Psoas muscle (tissue), 8 donors: ENCODE results near the gene TNIK. TPM values are rescaled to one million over a fixed set of nuclear protein-coding genes. Genes with fewer than 3 reads are reported as not detected.
A peak's percentile ranks its signal among the peaks of the same experiment; 100 is the strongest.

Source experiments
- ATAC-seq, 4 donors: fragments of 200-7000 bp; cut with Tn5 transposase; one replicate each; pipeline ENCODE4 v1.9.1; 2020; ENCODE audit warnings: moderate library complexity in 3 of 4, mild to moderate bottlenecking in 2 of 4
- DNase-seq, 2 donors: peaks; one replicate each; pipeline ENCODE4 v3.0.0-alpha.2; 2020
- H3K27ac ChIP-seq: fragments of 200-600 bp; one replicate; pipeline ENCODE4 v1.8.0; 2022
- H3K27me3 ChIP-seq, 3 donors: fragments of 200-600 bp in 1 of 3; one replicate each; pipeline versions ENCODE4 v1.6.1 to v1.8.0; 2013 to 2022; ENCODE audit warnings: low read length in 2 of 3, mild to moderate bottlenecking in 2 of 3, moderate library complexity in 1 of 3; ENCODE audit not compliant: insufficient read depth in 3 of 3
- H3K36me3 ChIP-seq, 2 donors: fragments of 200-600 bp in 1 of 2; one replicate each; pipeline versions ENCODE4 v1.6.1 to v1.8.0; 2013 to 2022; ENCODE audit warnings: low read depth in 1 of 2, mild to moderate bottlenecking in 1 of 2, moderate library complexity in 1 of 2; ENCODE audit not compliant: insufficient read depth in 1 of 2
- H3K4me1 ChIP-seq: fragments of 200-600 bp; one replicate; pipeline ENCODE4 v1.8.0; 2022
- H3K4me3 ChIP-seq: fragments of 200-600 bp; one replicate; pipeline ENCODE4 v1.8.0; 2022; ENCODE audit warnings: mild to moderate bottlenecking
- H3K9me3 ChIP-seq: fragments of 200-600 bp; one replicate; pipeline ENCODE4 v1.8.0; 2022
- CTCF ChIP-seq: fragments of 200-600 bp; IDR thresholded peaks from one replicate; pipeline ENCODE4 v1.8.0; 2022; ENCODE audit warnings: antibody characterized with exemption
- WGBS, 3 donors: extraction: QIAGEN DNeasy Blood & Tissue Kit; methylation state at CpG; one replicate each; pipeline versions ENCODE4 v1.1.6 to v1.1.7; 2013; 5-methylcytosine and 5-hydroxymethylcytosine counted together
- intact Hi-C, 2 donors: fragments of 100-400 bp; cut with DNase I; formaldehyde crosslinking; loops; one replicate each; pipeline versions ENCODE4 v1.11.0 to v1.14.2; 2022
- polyA plus RNA-seq, 3 donors: library from polyadenylated mRNA; stranded (reverse); fragments of 200-250 nt; gene quantifications; one replicate each; pipeline ENCODE4 v1.2.3, GENCODE V29; 2013
- total RNA-seq, 4 donors: library from RNA; stranded (reverse); fragmentation: NEBNext Ultra II Directional in 2 of 4; extraction: Animal tissue kit (Norgen Biotek cat#: 25700) in 2 of 4; gene quantifications; one replicate each; pipeline versions ENCODE4 v1.2.1 to v1.2.4, GENCODE V29; 2021 to 2023
- donor health status: healthy with polysubstance abuse.
- donor health status: DM: no; HTN: no; CAD: no; lungs with moderate emphysema.
- donor health status: Bipolar disorder and iron deficiency.
- donor health status: healthy.
- donor health status: DM: yes; HTN: yes; CAD: no.
- donor health status: DM: no; HTN: no; CAD: no.
- donor health status: DM: no; HTN: no; CAD: no.
- donor health status: DM: yes; HTN: yes; CAD: no.

TNIK gene
- total and polyA plus RNA-seq, 7 donors, result 9.9 to 32.4 (median 12.5) TPM

GRCh38 chr3:171335559-171335958 lies 124.6 kb downstream of the TNIK start:
- Histone ChIP-seq H3K4me1 (peaks cover 39% of the 10 kb centered on the region), H3K27ac (peak overlapping the region; percentile 84), H3K27me3 (no peaks in the 10 kb centered on the region), H3K9me3 (no peaks in the 10 kb centered on the region), H3K36me3 (no peaks in the 10 kb centered on the region), H3K4me3 (no peak overlapping the region)
- no peak for DNase-seq
- 27 to 51% (median 34%) methylated on average over 3 of the region's 3 CpGs for WGBS, 3 donors
- no peak for ATAC-seq
- no peak for TF ChIP-seq CTCF
- intact Hi-C loops, result loop anchor here (5.0 to 10.0 kb wide), 3 partner anchors 47 to 151 kb away; no protein-coding TSS in a partner anchor

GRCh38 chr3:171334465-171334811 lies 125.8 kb downstream of the TNIK start:
- TF ChIP-seq CTCF, result no peak
- ATAC-seq (peak; percentile 92 to 97 (median 95)), DNase-seq (peak; percentile 57 to 84)
- Histone ChIP-seq H3K4me1 (peaks cover 46% of the 10 kb centered on the region), H3K4me3 (no peak overlapping the region), H3K9me3 (no peaks in the 10 kb centered on the region), H3K27me3 (no peaks in the 10 kb centered on the region), H3K27ac (peak overlapping the region; percentile 84), H3K36me3 (no peaks in the 10 kb centered on the region)
- intact Hi-C loops, result loop anchor here in 1 of 2 donors (10.0 kb wide), 1 partner anchor 150 kb away; no protein-coding TSS in a partner anchor
- 13 to 28% (median 25%) methylated on average over 2 of the region's 2 CpGs for WGBS, 3 donors

DNA sequence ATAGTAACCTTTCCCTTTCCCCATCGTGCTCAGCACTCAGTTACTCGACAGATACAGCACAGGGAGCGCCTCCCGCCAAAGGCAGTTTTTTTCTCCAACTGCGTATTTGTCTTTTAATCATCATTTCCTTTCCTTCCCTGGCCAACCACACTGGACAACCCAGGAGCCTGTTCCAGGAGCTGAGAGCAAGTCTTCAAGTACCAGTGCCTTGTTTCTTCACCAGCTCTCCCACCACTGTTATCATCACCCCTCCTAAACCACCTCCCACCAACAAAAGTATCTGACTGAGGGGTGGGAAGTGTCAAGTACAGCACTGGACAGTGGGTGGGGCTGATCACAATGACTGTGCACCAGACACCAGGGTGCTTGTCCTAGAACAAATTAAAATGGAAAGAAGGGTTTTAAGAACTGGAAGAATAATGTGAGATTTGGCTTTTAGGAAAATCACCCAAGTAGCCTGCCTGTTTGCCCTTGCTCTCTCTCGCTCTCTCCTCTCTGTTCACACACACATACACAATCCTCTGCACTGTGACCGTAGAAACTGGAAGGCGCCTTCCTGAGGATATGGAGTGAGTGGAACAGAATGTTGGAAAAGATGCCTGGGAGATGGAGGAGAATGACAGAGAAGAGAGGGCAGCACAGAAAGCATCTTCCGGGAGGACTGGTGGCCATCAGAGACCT lies 126.3 kb downstream of the TNIK start:
- no peak for TF ChIP-seq CTCF

GRCh38 chr3:171330938-171331337 lies 129.3 kb downstream of the TNIK start:
- no peaks in the 10 kb centered on the region for H3K9me3 ChIP-seq
- no peaks in the 10 kb centered on the region for H3K36me3 ChIP-seq
- no peak overlapping the region for H3K4me3 ChIP-seq
- no peak for ATAC-seq
- intact Hi-C loops, result loop anchor here in 1 of 2 donors (10.0 kb wide), 1 partner anchor 146 kb away; no protein-coding TSS in a partner anchor
- peak overlapping the region; percentile 64 for H3K27ac ChIP-seq
- no peak for TF ChIP-seq CTCF
- 85 to 90% (median 88%) methylated on average over 3 of the region's 3 CpGs for WGBS, 3 donors
- no peak for DNase-seq
- no peaks in the 10 kb centered on the region for H3K27me3 ChIP-seq
- H3K4me1 ChIP-seq, result peaks cover 52% of the 10 kb centered on the region

More for the DNA sequence above, 126.3 kb downstream of the TNIK start:
- Histone ChIP-seq H3K4me1 (peaks cover 51% of the 10 kb centered on the region), H3K36me3 (no peaks in the 10 kb centered on the region), H3K4me3 (no peak overlapping the region), H3K27me3 (no peaks in the 10 kb centered on the region), H3K9me3 (no peaks in the 10 kb centered on the region), H3K27ac (peak overlapping the region; percentile 84)
- intact Hi-C loops, result loop anchor here in 1 of 2 donors (10.0 kb wide), 1 partner anchor 149 kb away; no protein-coding TSS in a partner anchor
- 77 to 87% (median 80%) methylated on average over 9 of the region's 9 CpGs for WGBS, 3 donors
- peak in 3 of 4 donors; percentile 13 to 17 (median 17) for ATAC-seq
- DNase-seq, result no peak
